ENCODE data around the gene PFDN1. TPM values are rescaled to one million over a fixed set of nuclear protein-coding genes. Genes with fewer than 3 reads are reported as not detected.

PFDN1 gene
- total RNA-seq, 1 donor, result 68.2 TPM

GRCh38 chr5:140318792-140319191, 15.9 kb upstream of the PFDN1 start:
- peaks cover 51% of the 10 kb centered on the region for H3K4me1 ChIP-seq (ENCODE audit: insufficient read depth, low read length)
- no peaks in the 10 kb centered on the region for H3K27me3 ChIP-seq (ENCODE audit: insufficient read depth, low read length)
- no peaks in the 10 kb centered on the region for H3K9me3 ChIP-seq (ENCODE audit: low read depth, low read length)
- H3K4me3 ChIP-seq (ENCODE audit: low read length), result no peak overlapping the region

GRCh38 chr5:140317859-140318258, 15.0 kb upstream of the PFDN1 start:
- Histone ChIP-seq H3K27me3 (ENCODE audit: insufficient read depth, low read length) (no peaks in the 10 kb centered on the region), H3K4me3 (ENCODE audit: low read length) (no peak overlapping the region), H3K9me3 (ENCODE audit: low read depth, low read length) (no peaks in the 10 kb centered on the region), H3K4me1 (ENCODE audit: insufficient read depth, low read length) (peaks cover 43% of the 10 kb centered on the region)

DNA sequence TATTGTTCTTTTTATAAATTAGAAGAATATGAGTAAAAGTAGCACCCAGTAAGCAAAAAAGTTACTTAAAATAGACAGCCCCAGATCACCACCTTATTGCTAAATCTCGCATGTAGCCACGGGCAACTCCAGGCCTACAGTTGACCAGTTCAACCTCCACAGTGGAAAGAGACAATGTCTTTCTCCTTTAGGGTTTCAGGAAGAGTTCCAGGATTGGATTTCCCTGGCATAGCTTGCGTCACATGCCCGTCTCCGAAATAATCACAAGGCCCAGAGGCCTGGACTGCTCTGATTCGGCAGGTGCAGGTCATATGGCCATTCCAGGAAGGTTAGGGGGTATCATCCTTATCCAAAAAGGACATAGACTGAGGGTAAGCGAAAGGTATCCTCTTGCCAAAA, 9.9 kb upstream of the PFDN1 start:
- no peak overlapping the region for H3K4me3 ChIP-seq (ENCODE audit: low read length)
- H3K27me3 ChIP-seq (ENCODE audit: insufficient read depth, low read length), result no peaks in the 10 kb centered on the region
- H3K4me1 ChIP-seq (ENCODE audit: insufficient read depth, low read length), result peaks cover 19% of the 10 kb centered on the region
- H3K9me3 ChIP-seq (ENCODE audit: low read depth, low read length), result no peaks in the 10 kb centered on the region

DNA sequence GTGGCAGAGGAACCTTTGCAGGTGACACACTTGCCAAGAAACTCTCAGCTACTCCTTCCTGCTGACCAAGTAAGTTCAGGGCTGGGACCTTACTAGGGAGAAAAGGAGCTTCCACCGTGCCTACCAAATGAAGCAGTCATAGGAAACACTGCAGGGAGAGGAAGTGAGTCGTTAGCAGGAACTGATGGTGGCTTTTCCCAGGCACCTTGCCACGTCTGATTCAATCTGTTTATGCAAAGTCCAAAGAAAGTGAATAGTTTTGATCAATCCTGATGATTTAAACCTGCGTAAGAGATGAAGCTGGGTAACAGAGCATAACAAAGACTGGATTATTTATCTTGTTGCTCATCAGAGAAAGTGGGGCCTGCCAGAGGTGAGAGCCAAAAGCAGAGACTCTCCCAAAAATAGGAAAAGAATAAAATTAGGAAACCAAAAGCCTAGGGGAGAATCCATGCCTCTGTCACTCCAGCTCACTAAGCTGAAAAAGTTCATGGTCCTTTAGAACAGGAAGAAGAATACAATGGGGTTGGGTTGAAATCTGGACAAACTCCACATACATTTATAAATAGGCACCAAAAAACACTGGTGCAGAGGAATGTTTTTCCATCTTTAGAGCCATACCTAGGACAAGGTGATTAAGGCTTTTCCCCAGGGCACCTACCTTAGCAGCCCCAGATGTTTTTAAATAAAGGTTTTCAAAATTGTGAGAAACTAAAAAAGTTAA, 9.3 kb upstream of the PFDN1 start:
- Histone ChIP-seq H3K4me3 (ENCODE audit: low read length) (no peak overlapping the region), H3K9me3 (ENCODE audit: low read depth, low read length) (no peaks in the 10 kb centered on the region), H3K27me3 (ENCODE audit: insufficient read depth, low read length) (no peaks in the 10 kb centered on the region), H3K4me1 (ENCODE audit: insufficient read depth, low read length) (peaks cover 19% of the 10 kb centered on the region)

GRCh38 chr5:140311011-140311467, 8.1 kb upstream of the PFDN1 start:
- H3K9me3 ChIP-seq (ENCODE audit: low read depth, low read length), result no peaks in the 10 kb centered on the region
- no peak overlapping the region for H3K4me3 ChIP-seq (ENCODE audit: low read length)
- H3K4me1 ChIP-seq (ENCODE audit: insufficient read depth, low read length), result peaks cover 19% of the 10 kb centered on the region
- H3K27me3 ChIP-seq (ENCODE audit: insufficient read depth, low read length), result no peaks in the 10 kb centered on the region

GRCh38 chr5:140310434-140310833, 7.5 kb upstream of the PFDN1 start:
- H3K9me3 ChIP-seq (ENCODE audit: low read depth, low read length), result no peaks in the 10 kb centered on the region
- H3K4me3 ChIP-seq (ENCODE audit: low read length), result no peak overlapping the region
- H3K27me3 ChIP-seq (ENCODE audit: insufficient read depth, low read length), result no peaks in the 10 kb centered on the region
- peaks cover 19% of the 10 kb centered on the region for H3K4me1 ChIP-seq (ENCODE audit: insufficient read depth, low read length)

- Histone ChIP-seq H3K4me1 (ENCODE audit: insufficient read depth, low read length) (peaks cover 19% of the 10 kb centered on the region), H3K27me3 (ENCODE audit: insufficient read depth, low read length) (no peaks in the 10 kb centered on the region), H3K9me3 (ENCODE audit: low read depth, low read length) (no peaks in the 10 kb centered on the region), H3K4me3 (ENCODE audit: low read length) (no peak overlapping the region)
These were observed 6.9 kb upstream of the PFDN1 start for GRCh38 chr5:140309706-140310249.

GRCh38 chr5:140305471-140305870, 2.6 kb upstream of the PFDN1 start:
- Histone ChIP-seq H3K4me1 (ENCODE audit: insufficient read depth, low read length) (peaks cover 26% of the 10 kb centered on the region), H3K4me3 (ENCODE audit: low read length) (no peak overlapping the region), H3K27me3 (ENCODE audit: insufficient read depth, low read length) (no peaks in the 10 kb centered on the region), H3K9me3 (ENCODE audit: low read depth, low read length) (no peaks in the 10 kb centered on the region)

DNA sequence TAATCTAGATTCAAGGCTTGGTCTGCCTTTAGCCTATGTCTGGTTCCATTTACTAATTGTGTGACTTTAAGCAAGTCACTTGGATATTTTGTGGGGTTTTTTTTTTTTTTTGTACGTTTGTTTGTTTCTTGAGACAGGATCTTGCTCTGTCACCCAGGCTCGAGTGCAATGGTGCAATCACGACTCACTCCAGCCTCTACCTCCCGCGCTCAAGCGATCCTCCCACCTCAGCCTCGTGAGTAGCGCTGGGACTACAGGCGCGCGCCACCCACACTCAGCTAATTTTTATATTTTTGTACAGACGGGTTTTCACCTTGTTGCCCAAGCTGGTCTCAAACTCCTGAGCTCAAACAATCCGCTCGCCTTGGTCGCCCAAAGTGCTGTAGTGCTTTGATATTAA, 1.1 kb upstream of the PFDN1 start:
- no peaks in the 10 kb centered on the region for H3K27me3 ChIP-seq (ENCODE audit: insufficient read depth, low read length)
- H3K4me3 ChIP-seq (ENCODE audit: low read length), result no peak overlapping the region
- H3K9me3 ChIP-seq (ENCODE audit: low read depth, low read length), result no peaks in the 10 kb centered on the region
- H3K4me1 ChIP-seq (ENCODE audit: insufficient read depth, low read length), result peaks cover 21% of the 10 kb centered on the region

DNA sequence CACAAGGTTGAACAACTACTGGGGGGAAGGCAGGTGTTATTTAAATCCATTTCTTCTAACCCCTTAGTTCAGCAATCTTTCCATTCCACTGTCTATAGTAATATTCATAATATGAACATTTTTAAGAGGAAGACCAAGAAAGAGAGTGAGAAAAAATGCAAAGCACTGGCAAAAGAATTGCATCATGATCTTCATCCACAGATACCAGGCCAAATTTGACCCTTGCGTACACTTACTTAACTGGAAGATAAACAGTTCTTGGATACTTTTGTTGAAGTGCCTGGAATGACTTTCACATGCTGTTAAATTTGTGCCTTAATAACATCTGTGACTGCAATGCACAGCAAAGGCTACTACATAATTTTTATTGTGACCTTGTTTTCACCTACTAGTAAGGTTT, 1.8 kb downstream of the PFDN1 start:
- no peak overlapping the region for H3K4me3 ChIP-seq (ENCODE audit: low read length)
- peaks cover 21% of the 10 kb centered on the region for H3K4me1 ChIP-seq (ENCODE audit: insufficient read depth, low read length)
- no peaks in the 10 kb centered on the region for H3K9me3 ChIP-seq (ENCODE audit: low read depth, low read length)
- H3K27me3 ChIP-seq (ENCODE audit: insufficient read depth, low read length), result no peaks in the 10 kb centered on the region

DNA sequence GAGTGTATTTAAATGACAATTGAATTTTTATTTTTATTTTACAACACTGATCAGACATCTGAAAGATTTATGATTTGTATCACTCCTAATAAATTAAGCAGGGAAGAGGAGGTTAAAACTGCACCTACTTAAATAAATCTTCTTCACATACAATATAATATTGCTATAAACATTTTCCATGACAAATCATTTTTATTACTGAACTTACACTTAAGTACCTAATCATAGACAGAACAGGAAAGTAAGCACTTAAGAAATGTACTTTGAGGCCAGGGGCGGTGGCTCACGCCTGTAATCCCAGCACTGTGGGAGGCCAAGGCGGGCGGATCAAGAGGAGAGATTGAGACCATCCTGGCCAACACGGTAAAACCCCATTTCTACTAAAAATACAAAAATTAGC, 3.8 kb downstream of the PFDN1 start:
- H3K27me3 ChIP-seq (ENCODE audit: insufficient read depth, low read length), result no peaks in the 10 kb centered on the region
- H3K4me1 ChIP-seq (ENCODE audit: insufficient read depth, low read length), result peaks cover 20% of the 10 kb centered on the region
- H3K9me3 ChIP-seq (ENCODE audit: low read depth, low read length), result no peaks in the 10 kb centered on the region
- no peak overlapping the region for H3K4me3 ChIP-seq (ENCODE audit: low read length)

DNA sequence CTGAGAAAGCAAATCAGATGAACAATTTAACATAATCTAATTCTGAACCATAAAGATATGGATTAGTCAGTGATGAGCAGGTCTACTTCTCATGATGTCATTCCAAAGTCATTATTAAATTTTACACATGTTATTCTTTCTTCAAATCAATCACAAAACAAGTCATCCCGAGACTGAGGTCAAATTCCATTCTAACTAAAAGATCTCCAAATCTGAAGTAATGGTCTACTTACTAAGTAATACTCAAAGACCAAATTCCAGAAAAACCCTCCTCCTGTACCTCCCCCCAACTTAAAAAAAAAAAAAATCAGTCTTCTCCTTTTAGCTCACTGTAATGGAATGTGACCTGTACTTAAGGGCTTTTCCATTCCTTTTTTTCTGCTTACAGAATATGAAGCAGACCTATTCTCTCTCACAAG, 4.7 kb downstream of the PFDN1 start:
- Histone ChIP-seq H3K9me3 (ENCODE audit: low read depth, low read length) (no peaks in the 10 kb centered on the region), H3K4me1 (ENCODE audit: insufficient read depth, low read length) (peaks cover 12% of the 10 kb centered on the region), H3K27me3 (ENCODE audit: insufficient read depth, low read length) (no peaks in the 10 kb centered on the region), H3K4me3 (ENCODE audit: low read length) (no peak overlapping the region)

DNA sequence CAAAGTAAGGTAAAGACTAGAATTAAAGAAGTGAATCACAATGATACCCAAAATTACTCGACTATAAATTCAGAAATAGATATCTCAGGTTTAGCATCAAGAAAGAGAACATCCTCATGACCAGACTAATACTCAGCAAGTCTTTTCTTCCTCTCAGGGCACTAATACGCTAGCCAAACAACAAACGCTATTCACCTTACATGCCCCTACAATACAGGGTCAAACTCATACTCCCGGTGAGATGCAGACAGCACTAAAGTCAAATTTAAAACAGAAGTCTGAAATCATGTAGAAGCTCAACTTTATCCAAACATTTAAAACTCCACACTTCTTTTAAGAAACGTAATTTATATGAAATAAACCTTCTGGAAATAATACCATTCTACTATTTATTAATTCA, 5.6 kb downstream of the PFDN1 start:
- no peaks in the 10 kb centered on the region for H3K27me3 ChIP-seq (ENCODE audit: insufficient read depth, low read length)
- H3K9me3 ChIP-seq (ENCODE audit: low read depth, low read length), result no peaks in the 10 kb centered on the region
- H3K4me3 ChIP-seq (ENCODE audit: low read length), result no peak overlapping the region
- H3K4me1 ChIP-seq (ENCODE audit: insufficient read depth, low read length), result peaks cover 6% of the 10 kb centered on the region

DNA sequence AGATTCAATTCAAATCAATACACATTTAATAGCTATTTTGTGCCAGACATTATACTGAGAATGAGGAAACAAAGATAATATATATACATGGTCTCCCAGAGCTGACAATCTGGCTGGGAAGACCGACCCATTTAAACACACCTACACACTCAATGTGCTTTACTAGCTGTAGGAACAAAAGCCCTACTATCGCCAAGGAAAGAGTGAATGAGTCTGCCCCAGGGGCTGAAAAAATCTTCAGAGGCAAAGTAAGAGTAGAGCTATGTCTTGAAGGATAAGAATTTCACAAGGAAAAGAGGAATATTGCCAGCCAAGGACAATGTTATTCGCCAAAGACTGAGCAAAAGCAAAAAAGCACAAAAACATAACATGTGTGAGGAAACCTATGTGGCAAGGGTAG, 6.6 kb downstream of the PFDN1 start:
- H3K4me1 ChIP-seq (ENCODE audit: insufficient read depth, low read length), result no peaks in the 10 kb centered on the region
- no peaks in the 10 kb centered on the region for H3K27me3 ChIP-seq (ENCODE audit: insufficient read depth, low read length)

DNA sequence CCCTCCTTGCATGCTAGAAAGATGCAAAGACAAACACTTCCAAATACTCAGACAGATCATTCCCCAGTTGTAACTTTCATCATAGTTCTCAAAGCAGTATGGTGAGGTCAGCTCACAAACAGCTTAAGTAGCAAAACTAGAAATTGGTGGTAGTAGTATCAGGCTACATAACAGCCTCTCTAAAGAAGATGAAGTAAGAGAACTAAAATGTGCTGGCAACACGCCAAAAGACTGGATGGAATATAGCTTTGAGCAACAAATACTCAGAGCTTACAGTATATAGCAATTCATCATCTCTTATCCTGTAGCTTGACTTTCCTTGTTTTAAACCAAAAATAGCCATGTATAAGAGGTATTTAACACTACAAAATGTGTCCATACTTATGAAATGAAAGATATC, 7.5 kb downstream of the PFDN1 start:
- no peaks in the 10 kb centered on the region for H3K4me1 ChIP-seq (ENCODE audit: insufficient read depth, low read length)
- H3K4me3 ChIP-seq (ENCODE audit: low read length), result no peak overlapping the region
- no peaks in the 10 kb centered on the region for H3K27me3 ChIP-seq (ENCODE audit: insufficient read depth, low read length)
- no peaks in the 10 kb centered on the region for H3K9me3 ChIP-seq (ENCODE audit: low read depth, low read length)

More for the DNA sequence above, 6.6 kb downstream of the PFDN1 start:
- H3K9me3 ChIP-seq (ENCODE audit: low read depth, low read length), result no peaks in the 10 kb centered on the region
- no peak overlapping the region for H3K4me3 ChIP-seq (ENCODE audit: low read length)

DNA sequence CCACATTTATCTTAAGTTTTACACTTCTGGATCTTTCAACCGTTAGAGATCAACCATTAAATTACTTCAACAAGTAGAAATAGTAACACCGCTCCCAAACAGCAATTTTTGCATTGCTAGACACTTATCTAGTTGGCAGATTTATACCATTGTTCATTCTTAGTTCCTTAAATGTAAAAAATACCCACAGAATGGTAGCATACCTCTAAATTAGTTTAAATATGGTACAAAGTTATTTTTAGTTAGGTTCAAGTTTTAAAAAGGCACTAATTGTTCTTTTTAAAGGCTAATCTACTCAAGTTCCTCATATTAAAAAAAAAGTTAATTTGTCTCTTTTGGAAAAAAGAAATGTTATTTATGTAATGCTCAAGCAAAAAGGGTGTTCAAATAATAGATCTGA, 8.1 kb downstream of the PFDN1 start:
- no peaks in the 10 kb centered on the region for H3K9me3 ChIP-seq (ENCODE audit: low read depth, low read length)
- no peaks in the 10 kb centered on the region for H3K27me3 ChIP-seq (ENCODE audit: insufficient read depth, low read length)
- H3K4me3 ChIP-seq (ENCODE audit: low read length), result no peak overlapping the region
- H3K4me1 ChIP-seq (ENCODE audit: insufficient read depth, low read length), result no peaks in the 10 kb centered on the region

All from mononuclear cell (primary cell).